IgD-negative memory B cell (primary cell): Measurements from ENCODE around the gene BRD1. TPM values are rescaled to one million over a fixed set of nuclear protein-coding genes. Genes with fewer than 3 reads are reported as not detected.
"Not testable (repeated sequence)": the region's sequence is repeated elsewhere in the genome, so short reads cannot be mapped to it uniquely, and the experiment has no call there.

Source experiments
- H3K27ac Mint-ChIP-seq, 3 donors: one replicate each; pipeline ENCODE4 v1.8.0; 2020 to 2022; ENCODE audit warnings: mild to moderate bottlenecking in 3 of 3, mixed read lengths in 3 of 3, moderate library complexity in 1 of 3
- H3K27me3 Mint-ChIP-seq: one replicate; pipeline ENCODE4 v1.8.0; 2021; ENCODE audit warnings: mixed read lengths
- H3K36me3 Mint-ChIP-seq: one replicate; pipeline ENCODE4 v1.8.0; 2020; ENCODE audit warnings: mild to moderate bottlenecking, mixed read lengths
- H3K4me1 Mint-ChIP-seq, 3 donors: one replicate each; pipeline ENCODE4 v1.8.0; 2020 to 2022; ENCODE audit warnings: mixed read lengths in 3 of 3, mild to moderate bottlenecking in 1 of 3
- H3K4me3 Mint-ChIP-seq, 4 donors: one replicate each; pipeline ENCODE4 v1.8.0; 2020 to 2022; ENCODE audit warnings: mild to moderate bottlenecking in 4 of 4, mixed read lengths in 4 of 4, moderate library complexity in 3 of 4
- H3K9me3 Mint-ChIP-seq, 3 donors: one replicate each; pipeline ENCODE4 v1.8.0; 2020 to 2021; ENCODE audit warnings: mixed read lengths in 3 of 3, mild to moderate bottlenecking in 1 of 3
- polyA plus RNA-seq: library from polyadenylated mRNA; unstranded; fragments of 300-500 nt; fragmentation: Illumina TruSeq; gene quantifications from one replicate; pipeline ENCODE4 v1.2.3, GENCODE V29; 2021

BRD1 gene
- polyA plus RNA-seq, 1 donor from 2014 or later = 3.1 TPM

DNA sequence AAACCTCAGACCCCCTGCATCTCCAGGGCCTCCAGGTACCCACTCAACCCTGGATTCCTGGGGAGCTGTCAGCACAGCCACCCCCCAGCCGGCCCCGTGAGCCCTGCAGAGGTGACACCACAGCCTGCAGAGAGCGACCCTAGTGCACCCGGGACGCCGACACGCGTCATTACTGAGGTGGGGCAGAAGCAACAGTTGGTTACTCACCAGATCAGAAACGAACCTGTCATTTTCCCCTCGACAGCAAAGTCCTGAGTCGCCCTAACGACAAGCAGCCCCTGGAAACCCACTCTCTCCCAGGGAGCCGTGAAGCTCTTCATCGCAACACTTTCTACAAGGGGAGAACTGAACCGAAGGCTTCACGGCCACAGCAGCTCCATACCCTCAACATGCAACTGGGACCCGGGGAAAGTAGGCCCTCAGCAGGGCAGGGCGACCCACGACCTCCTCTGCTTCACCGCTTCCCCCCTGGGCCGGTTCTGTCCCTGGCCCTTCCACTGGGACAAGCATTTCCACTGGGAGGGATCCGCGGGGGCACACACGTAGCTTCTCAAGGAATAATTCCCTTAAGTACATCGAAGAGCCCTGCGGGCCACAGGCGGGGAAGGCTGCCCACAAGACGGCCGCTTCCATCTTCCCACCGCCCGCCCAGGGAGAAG is 1.6 kb downstream of the BRD1 start:
- Mint-ChIP-seq H3K27ac (peak overlapping the region; percentile 71 to 93 (median 92)), H3K4me3 (peak overlapping the region; percentile 86 to 94 (median 91)), H3K27me3 (no peaks in the 10 kb centered on the region), H3K4me1 (peaks cover 26 to 38% (median 30%) of the 10 kb centered on the region in 3 donors), H3K9me3 (no peaks in the 10 kb centered on the region), H3K36me3 (no peaks in the 10 kb centered on the region)

GRCh38 chr22:49825436-49825835 is 2.2 kb downstream of the BRD1 start:
- Mint-ChIP-seq H3K4me1 (peaks cover 25 to 38% (median 28%) of the 10 kb centered on the region in 3 donors), H3K27me3 (no peaks in the 10 kb centered on the region), H3K9me3 (no peaks in the 10 kb centered on the region), H3K36me3 (no peaks in the 10 kb centered on the region), H3K27ac (peak overlapping the region in 2 of 3 donors; percentile 92 to 93), H3K4me3 (peak overlapping the region; percentile 86 to 94 (median 91))

DNA sequence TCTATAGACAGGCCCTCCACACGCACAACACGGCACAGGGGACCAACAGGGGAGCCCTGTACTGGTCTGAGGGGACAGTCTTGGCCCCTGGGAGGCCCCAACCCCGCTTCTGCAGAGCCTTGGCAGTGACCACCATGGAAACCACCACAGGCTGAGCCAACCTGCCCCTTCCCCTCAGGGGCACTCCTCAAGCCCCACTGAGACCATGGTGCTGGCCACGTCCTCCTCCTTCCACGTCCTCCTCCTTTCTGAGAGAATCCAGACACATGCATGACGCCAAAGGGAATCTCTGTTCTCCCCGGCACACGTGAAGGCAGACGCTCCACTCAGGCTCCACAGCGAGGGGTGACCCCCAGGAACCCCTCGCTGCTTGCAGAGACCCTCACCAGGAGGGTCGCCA is 2.7 kb downstream of the BRD1 start:
- Mint-ChIP-seq H3K27me3 (no peaks in the 10 kb centered on the region), H3K4me3 (peak overlapping the region in 3 of 4 donors; percentile 44 to 94 (median 74)), H3K36me3 (no peaks in the 10 kb centered on the region), H3K27ac (peak overlapping the region in 2 of 3 donors; percentile 45 to 46), H3K4me1 (peaks cover 22 to 36% (median 25%) of the 10 kb centered on the region in 3 donors), H3K9me3 (no peaks in the 10 kb centered on the region)

DNA sequence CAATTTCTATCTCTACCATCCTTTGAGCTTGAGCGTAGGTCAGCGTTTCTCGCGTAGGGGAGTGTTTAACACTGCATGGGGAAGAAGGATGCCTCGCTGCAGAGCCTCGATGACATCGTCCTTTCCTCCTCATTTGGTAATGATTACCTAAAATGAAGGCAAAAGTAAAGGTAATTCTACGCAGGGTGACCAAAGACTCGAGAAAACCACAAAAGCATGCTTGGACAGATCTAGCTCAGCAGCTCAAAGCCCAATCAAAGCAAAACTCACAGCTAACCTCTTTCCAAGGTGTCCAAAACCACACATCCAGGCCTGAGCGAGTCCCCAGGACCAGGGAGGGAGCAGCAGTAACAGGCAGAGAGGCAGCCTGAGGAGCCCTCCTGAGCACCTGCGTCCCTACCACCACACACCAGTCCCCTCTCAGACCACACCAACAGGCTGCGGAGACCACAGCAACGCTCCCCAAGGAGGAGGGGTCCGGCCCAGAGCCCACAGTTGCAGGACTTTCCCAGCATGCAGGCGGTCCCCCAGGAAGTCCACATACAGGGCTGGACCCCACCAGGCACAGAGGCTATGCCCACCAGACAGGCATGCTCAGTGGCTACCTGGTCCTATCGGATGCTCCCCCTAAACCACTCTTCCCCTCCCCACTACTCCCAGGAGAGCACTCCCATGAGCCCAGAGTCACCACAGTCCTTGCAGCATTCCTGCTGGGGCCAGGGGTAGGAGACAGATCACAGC is 3.3 kb downstream of the BRD1 start:
- no peaks in the 10 kb centered on the region for H3K27me3 Mint-ChIP-seq
- peak overlapping the region; percentile 12 to 78 (median 46) for H3K27ac Mint-ChIP-seq
- H3K9me3 Mint-ChIP-seq = no peaks in the 10 kb centered on the region
- no peaks in the 10 kb centered on the region for H3K36me3 Mint-ChIP-seq
- peak overlapping the region; percentile 44 to 94 (median 74) for H3K4me3 Mint-ChIP-seq
- peaks cover 16 to 30% (median 19%) of the 10 kb centered on the region in 3 donors for H3K4me1 Mint-ChIP-seq

DNA sequence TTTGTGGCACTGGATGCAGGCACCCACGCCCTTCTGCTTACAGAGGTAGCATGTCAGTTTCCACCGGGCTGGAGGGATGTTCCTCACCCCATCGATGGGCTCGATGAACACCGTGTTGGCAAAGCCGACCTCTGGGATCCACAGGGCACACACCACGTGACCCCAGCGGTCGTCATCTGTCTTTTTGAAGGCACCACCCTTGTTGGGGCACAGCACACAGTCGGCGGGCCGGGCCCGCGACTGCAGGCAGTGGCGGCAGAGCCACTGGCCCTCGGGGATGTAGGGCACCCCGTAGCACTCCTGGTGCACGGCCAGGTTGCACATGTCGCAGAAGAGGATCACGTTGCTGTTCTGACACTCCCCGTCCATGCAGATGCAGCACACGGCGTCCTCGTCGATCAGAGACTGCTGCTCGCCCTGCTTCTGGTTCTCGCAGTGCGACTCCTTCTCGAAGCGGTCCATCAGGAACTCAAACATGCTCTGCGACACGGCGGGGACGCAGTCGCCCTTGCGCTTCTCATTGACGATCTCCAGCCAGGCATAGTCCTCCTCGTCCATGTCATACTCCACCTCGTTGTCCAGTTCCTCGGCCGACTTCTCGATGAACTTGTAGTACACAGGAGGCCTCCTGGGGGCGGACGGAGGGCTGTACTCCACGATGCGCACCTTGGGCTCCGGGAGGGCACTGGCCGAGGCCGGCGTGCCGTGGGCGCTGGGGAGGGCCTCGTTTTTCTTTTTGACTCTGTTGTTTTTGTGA is 4.2 kb downstream of the BRD1 start:
- no peaks in the 10 kb centered on the region for H3K9me3 Mint-ChIP-seq
- peak overlapping the region in 1 of 3 donors; percentile 78 for H3K27ac Mint-ChIP-seq
- peaks cover 16 to 28% (median 19%) of the 10 kb centered on the region in 3 donors for H3K4me1 Mint-ChIP-seq
- no peaks in the 10 kb centered on the region for H3K27me3 Mint-ChIP-seq
- H3K4me3 Mint-ChIP-seq = peak overlapping the region in 1 of 4 donors; percentile 74
- no peaks in the 10 kb centered on the region for H3K36me3 Mint-ChIP-seq

GRCh38 chr22:49821741-49822140 is 5.9 kb downstream of the BRD1 start:
- not testable (repeated sequence) for H3K36me3 Mint-ChIP-seq, H3K9me3 Mint-ChIP-seq, H3K27ac Mint-ChIP-seq, H3K27me3 Mint-ChIP-seq
- Mint-ChIP-seq H3K4me3 (peak overlapping the region in 1 of 4 donors; percentile 14), H3K4me1 (peaks cover 20 to 42% (median 33%) of the 10 kb centered on the region in 3 donors)

DNA sequence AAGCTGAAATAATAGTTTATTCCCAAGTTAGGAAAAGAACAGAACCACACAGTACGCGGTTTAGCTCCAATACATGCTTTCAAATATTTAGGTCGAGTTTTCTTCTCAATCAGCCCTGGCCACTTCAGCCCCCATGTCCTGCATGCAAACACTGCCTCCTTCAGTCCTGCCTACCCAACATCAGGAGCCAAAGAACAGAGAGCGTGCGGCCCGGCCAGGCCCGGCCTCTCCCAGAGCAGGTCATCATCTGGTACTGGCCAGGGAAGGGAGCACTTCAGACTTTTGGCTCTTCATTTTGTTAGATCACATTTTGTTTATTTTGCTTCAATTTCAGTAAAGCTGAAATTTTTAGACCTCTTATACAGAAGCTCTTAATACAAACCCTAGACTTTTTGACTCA is 6.7 kb downstream of the BRD1 start:
- Mint-ChIP-seq H3K27me3 (no peaks in the 10 kb centered on the region), H3K36me3 (no peaks in the 10 kb centered on the region), H3K9me3 (no peaks in the 10 kb centered on the region), H3K27ac (peak overlapping the region in 1 of 3 donors; percentile 40), H3K4me1 (peaks cover 19 to 39% (median 31%) of the 10 kb centered on the region in 3 donors), H3K4me3 (no peak overlapping the region)

DNA sequence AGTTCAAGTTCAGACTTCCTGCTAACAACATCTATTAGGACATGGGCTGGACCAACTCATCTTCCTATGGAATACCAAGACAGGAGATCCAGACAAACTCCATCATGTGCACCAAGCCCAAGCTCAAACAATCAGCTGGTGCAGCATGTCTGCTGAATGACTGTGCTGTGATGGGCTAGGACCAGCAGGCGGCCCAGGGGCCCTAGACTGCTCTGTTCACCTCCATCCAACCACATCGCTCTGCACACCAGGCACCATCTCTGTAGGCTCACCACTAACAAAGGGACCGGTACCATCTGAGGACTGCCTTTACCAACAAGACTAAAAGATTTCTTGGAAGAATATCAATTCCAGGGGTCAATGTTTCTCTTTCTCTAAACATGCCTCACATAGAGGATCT is 10.3 kb downstream of the BRD1 start:
- Mint-ChIP-seq H3K9me3 (no peaks in the 10 kb centered on the region), H3K4me3 (peak overlapping the region in 1 of 4 donors; percentile 55), H3K27me3 (no peaks in the 10 kb centered on the region), H3K36me3 (no peaks in the 10 kb centered on the region), H3K27ac (no peak overlapping the region), H3K4me1 (peaks cover 5 to 24% (median 16%) of the 10 kb centered on the region in 3 donors)

DNA sequence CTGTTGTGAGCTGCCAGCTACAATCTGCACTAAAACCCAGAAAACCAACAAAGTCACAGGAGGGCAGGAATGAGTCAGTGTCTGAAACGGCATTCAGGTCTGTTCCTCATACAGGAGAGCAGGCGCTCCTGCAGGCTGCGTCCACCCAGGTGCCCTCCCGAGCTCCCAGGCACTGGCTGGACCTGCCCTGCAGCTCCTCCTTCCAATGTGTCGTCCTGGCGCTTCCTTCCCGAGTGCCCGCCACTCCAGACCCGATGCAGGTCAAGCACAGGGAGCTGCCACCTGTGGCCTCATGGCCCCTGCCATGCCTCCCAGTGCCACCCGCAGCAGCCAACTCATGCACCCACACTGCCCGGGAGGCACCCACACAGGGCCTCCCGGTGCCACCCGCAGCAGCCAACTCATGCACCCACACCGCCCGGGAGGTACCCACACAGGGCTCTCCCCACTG is 12.0 kb downstream of the BRD1 start:
- Mint-ChIP-seq H3K4me3 (no peak overlapping the region), H3K36me3 (no peaks in the 10 kb centered on the region), H3K4me1 (peaks cover 8 to 33% (median 24%) of the 10 kb centered on the region in 3 donors), H3K27ac (peak overlapping the region in 1 of 3 donors; percentile 81), H3K27me3 (no peaks in the 10 kb centered on the region), H3K9me3 (no peaks in the 10 kb centered on the region)

DNA sequence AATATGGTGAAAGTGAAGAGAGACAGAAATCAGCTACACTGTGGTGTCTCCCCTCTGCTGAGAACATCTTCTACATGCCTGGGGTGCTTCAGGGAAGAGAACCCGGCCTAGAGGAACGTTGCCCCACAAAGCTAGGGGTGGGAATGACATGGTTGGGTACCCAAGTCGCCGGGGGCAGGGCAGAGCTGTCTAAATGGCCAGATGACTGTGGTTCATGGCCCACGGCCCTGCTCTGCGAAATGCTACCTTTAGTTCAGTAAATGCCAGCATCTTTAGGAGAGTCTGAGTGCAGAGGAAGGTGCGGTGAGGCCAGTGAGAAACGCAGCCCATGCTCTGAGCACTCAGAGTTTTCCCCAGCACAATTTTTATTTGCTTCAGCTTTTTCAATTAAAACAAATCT is 12.8 kb downstream of the BRD1 start:
- Mint-ChIP-seq H3K4me3 (no peak overlapping the region), H3K9me3 (no peaks in the 10 kb centered on the region), H3K4me1 (peaks cover 16 to 40% (median 28%) of the 10 kb centered on the region in 3 donors), H3K27me3 (no peaks in the 10 kb centered on the region), H3K36me3 (peaks cover 2% of the 10 kb centered on the region), H3K27ac (peak overlapping the region in 1 of 3 donors; percentile 35)

- Mint-ChIP-seq H3K4me1 (peaks cover 20 to 42% (median 28%) of the 10 kb centered on the region in 3 donors), H3K36me3 (peaks cover 2% of the 10 kb centered on the region), H3K9me3 (no peaks in the 10 kb centered on the region), H3K27ac (peak overlapping the region in 1 of 3 donors; percentile 35), H3K4me3 (no peak overlapping the region), H3K27me3 (no peaks in the 10 kb centered on the region)
These were observed 13.4 kb downstream of the BRD1 start for GRCh38 chr22:49814164-49814686.

GRCh38 chr22:49812838-49813237 is 14.8 kb downstream of the BRD1 start:
- Mint-ChIP-seq H3K9me3 (no peaks in the 10 kb centered on the region), H3K4me1 (peaks cover 29 to 47% (median 34%) of the 10 kb centered on the region in 3 donors), H3K27ac (no peak overlapping the region), H3K4me3 (peak overlapping the region in 1 of 4 donors; percentile 66), H3K27me3 (no peaks in the 10 kb centered on the region), H3K36me3 (peaks cover 4% of the 10 kb centered on the region)

- Mint-ChIP-seq H3K4me3 (peak overlapping the region in 2 of 4 donors; percentile 52 to 65), H3K9me3 (no peaks in the 10 kb centered on the region), H3K36me3 (peaks cover 4% of the 10 kb centered on the region), H3K27me3 (no peaks in the 10 kb centered on the region), H3K27ac (peak overlapping the region in 1 of 3 donors; percentile 36), H3K4me1 (peaks cover 32 to 46% (median 33%) of the 10 kb centered on the region in 3 donors)
These were observed 16.5 kb downstream of the BRD1 start for GRCh38 chr22:49811020-49811791.
